ENCODE data around the gene CAMK4. TPM values are rescaled to one million over a fixed set of nuclear protein-coding genes. Genes with fewer than 3 reads are reported as not detected.

The CAMK4 gene
- total RNA-seq (10 to 100 TPM; 35.4 to 60.3 TPM), polyA plus RNA-seq (ENCODE audit: insufficient read depth, low read depth, low replicate concordance) (76.9 TPM)
- long read RNA-seq, donor 1: 0 reads
- long read RNA-seq, donor 2, full-length matches to known transcripts: 1 of 1 reads
- long read RNA-seq, donor 2, partial matches to known transcripts: 0 of 1 reads
- long read RNA-seq, donor 2, other reads (novel, unspliced or antisense): 0 of 1 reads

DNA sequence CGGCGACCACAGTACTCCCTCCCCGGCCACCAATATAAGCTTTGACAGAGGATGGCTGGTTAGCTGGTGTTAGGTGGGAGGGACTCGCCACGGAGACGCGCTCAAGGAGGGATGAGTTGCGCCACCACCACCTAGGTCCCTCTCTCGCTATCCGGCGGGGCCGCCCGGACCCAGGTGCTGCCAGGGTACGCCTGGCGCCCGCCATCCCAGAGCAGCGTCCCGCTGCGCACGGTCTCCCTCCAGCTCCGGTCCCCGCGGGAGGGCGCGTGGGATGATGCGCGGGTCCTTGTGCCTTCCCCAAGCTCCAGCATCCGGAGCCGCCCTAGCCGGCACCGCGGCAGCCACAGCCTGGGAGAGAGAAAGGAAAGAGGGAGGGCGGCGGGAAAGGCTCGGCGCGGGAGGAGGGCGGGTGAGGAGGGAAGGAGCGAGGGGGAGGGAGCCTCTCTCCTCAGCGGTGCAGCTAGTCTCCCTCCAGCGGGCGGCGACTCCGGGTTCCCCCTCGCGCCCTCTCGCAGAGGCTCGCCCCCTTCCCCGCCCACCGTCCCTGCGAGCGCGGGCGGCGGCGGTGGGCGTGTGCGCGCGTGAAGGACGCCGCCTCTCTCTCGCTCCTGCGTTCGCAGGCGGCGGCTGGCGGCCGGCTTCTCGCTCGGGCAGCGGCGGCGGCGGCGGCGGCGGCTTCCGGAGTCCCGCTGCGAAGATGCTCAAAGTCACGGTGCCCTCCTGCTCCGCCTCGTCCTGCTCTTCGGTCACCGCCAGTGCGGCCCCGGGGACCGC is at the start of gene CAMK4:
TSS of gene CAMK4 (plus strand) at position 598 of the 774 bp plus-strand sequence. CDS start at position 698, 100 bp downstream.
- DNase-seq: peak; percentile 72
- 1% methylated on average over 81 of the region's 89 CpGs; no CpG with 5 or more reads in 1 of the 2 donors for WGBS, 2 donors
- Histone ChIP-seq H3K9me3 (no peaks in the 10 kb centered on the region), H3K27me3 (no peaks in the 10 kb centered on the region), H3K36me3 (ENCODE audit: low read depth, missing control alignments) (no peaks in the 10 kb centered on the region), H3K4me1 (no peaks in the 10 kb centered on the region), H3K4me3 (peak within 1 kb of the TSS; percentile 51 to 65), H3K27ac (peak within 1 kb of the TSS; percentile 3 to 46)
- intact Hi-C loops (cut with DNase I; ENCODE audit: low total_unique reads): no loop called here
- no peak for TF ChIP-seq POLR2A (IDR thresholded peaks at IDR 0.05)
- TF ChIP-seq, protein P1, sequence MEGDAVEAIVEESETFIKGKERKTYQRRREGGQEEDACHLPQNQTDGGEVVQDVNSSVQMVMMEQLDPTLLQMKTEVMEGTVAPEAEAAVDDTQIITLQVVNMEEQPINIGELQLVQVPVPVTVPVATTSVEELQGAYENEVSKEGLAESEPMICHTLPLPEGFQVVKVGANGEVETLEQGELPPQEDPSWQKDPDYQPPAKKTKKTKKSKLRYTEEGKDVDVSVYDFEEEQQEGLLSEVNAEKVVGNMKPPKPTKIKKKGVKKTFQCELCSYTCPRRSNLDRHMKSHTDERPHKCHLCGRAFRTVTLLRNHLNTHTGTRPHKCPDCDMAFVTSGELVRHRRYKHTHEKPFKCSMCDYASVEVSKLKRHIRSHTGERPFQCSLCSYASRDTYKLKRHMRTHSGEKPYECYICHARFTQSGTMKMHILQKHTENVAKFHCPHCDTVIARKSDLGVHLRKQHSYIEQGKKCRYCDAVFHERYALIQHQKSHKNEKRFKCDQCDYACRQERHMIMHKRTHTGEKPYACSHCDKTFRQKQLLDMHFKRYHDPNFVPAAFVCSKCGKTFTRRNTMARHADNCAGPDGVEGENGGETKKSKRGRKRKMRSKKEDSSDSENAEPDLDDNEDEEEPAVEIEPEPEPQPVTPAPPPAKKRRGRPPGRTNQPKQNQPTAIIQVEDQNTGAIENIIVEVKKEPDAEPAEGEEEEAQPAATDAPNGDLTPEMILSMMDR (IDR thresholded peaks at IDR 0.05): no peak

- TF ChIP-seq, protein P1 (IDR thresholded peaks at IDR 0.05): no peak
- no peak for TF ChIP-seq POLR2A (IDR thresholded peaks at IDR 0.05)
- WGBS, 2 donors: 77 to 90% methylated on average over 3 of the region's 3 CpGs
- Histone ChIP-seq H3K27me3 (no peaks in the 10 kb centered on the region), H3K4me3 (no peak overlapping the region), H3K4me1 (no peaks in the 10 kb centered on the region), H3K9me3 (no peaks in the 10 kb centered on the region), H3K36me3 (ENCODE audit: low read depth, missing control alignments) (no peaks in the 10 kb centered on the region), H3K27ac (no peak overlapping the region)
- intact Hi-C loops (cut with DNase I; ENCODE audit: low total_unique reads): no loop called here
- no peak for DNase-seq
Observed at GRCh38 chr5:111183064-111183463, 41.1 kb upstream of the CAMK4 start.

DNA sequence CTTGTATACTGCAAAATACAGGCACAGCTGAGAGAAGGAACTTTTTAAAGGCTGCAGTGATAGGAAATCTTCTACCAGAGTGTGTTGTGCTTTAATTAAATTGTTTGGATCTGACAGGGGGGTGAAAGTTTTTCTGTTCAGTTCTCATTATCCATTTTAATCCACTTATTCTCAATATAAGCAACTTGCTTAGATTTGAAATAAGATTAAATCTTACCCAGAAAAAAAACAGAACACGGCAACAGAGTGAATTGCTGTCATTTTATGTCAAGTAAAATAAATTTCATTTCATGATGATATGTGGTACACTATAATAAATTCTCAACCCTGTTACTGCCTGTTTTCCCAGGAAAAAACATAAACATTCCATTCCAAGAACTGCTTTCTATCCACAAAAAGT is 37.1 kb upstream of the CAMK4 start:
- Histone ChIP-seq H3K27me3 (no peaks in the 10 kb centered on the region), H3K4me1 (no peaks in the 10 kb centered on the region), H3K27ac (no peak overlapping the region), H3K36me3 (ENCODE audit: low read depth, missing control alignments) (no peaks in the 10 kb centered on the region), H3K4me3 (no peak overlapping the region), H3K9me3 (no peaks in the 10 kb centered on the region)
- no peak for DNase-seq
- 76 to 78% methylated on average over 1 of the region's 1 CpG for WGBS, 2 donors
- intact Hi-C loops (cut with DNase I; ENCODE audit: low total_unique reads): no loop called here
- TF ChIP-seq, protein P1 (IDR thresholded peaks at IDR 0.05): no peak
- no peak for TF ChIP-seq POLR2A (IDR thresholded peaks at IDR 0.05)

DNA sequence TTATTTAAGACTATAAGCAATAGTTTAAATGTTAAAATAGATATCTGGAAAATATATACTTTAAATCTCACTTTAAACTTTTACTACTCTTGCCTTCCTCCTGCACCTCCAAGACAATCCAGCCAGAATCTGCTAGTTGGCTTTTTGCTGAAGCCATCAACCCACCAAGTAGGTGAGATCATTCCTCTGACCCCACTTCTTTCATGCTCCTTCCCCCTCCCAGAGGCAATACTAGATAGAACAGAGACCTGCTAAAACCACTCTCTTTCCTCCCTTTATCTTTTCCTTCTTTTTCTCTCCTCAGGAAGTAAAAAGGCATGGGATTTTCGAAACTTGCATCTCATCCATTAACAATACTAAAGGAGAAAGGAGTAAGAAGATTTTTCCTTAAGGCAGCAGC is 30.1 kb upstream of the CAMK4 start:
- Histone ChIP-seq H3K4me3 (no peak overlapping the region), H3K36me3 (ENCODE audit: low read depth, missing control alignments) (no peaks in the 10 kb centered on the region), H3K4me1 (no peaks in the 10 kb centered on the region), H3K27ac (no peak overlapping the region), H3K27me3 (no peaks in the 10 kb centered on the region), H3K9me3 (no peaks in the 10 kb centered on the region)
- intact Hi-C loops (cut with DNase I; ENCODE audit: low total_unique reads): no loop called here
- DNase-seq: no peak
- 84 to 90% methylated on average over 1 of the region's 1 CpG for WGBS, 2 donors
- TF ChIP-seq, protein P1 (IDR thresholded peaks at IDR 0.05): no peak
- TF ChIP-seq POLR2A (IDR thresholded peaks at IDR 0.05): no peak
